ENCODE data around the gene STK32B. TPM values are rescaled to one million over a fixed set of nuclear protein-coding genes. Genes with fewer than 3 reads are reported as not detected.

Gene STK32B
- total and polyA plus RNA-seq, 4 donors: 0.02 to 0.28 (median 0.08) TPM; not detected in 1

DNA sequence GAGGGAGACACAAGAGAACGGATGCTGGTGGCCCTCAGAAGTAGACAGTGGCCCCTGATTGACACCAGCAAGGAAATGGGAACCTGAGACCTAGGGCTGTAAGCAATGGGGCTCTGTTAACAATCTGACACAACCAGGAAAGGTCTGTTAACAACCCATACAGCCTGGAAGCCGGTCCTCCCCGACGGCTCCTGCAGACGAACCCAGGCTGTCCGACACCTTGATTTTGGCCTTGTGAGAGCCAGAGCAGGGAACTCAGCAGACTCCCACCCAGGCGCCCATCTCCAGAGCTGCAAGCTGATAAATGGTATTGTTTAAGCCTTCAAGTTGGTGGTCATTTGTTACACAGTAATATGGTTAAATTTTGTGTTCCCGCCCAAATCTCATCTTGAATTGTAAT, 21.8 kb upstream of the STK32B start (continued):
- TF ChIP-seq HNF4G (IDR thresholded peaks at IDR 0.05) (no peak), ZBTB33 (IDR thresholded peaks at IDR 0.05) (no peak), FOXA1 (IDR thresholded peaks at IDR 0.05) (no peak)
- TF ChIP-seq, protein P1, sequence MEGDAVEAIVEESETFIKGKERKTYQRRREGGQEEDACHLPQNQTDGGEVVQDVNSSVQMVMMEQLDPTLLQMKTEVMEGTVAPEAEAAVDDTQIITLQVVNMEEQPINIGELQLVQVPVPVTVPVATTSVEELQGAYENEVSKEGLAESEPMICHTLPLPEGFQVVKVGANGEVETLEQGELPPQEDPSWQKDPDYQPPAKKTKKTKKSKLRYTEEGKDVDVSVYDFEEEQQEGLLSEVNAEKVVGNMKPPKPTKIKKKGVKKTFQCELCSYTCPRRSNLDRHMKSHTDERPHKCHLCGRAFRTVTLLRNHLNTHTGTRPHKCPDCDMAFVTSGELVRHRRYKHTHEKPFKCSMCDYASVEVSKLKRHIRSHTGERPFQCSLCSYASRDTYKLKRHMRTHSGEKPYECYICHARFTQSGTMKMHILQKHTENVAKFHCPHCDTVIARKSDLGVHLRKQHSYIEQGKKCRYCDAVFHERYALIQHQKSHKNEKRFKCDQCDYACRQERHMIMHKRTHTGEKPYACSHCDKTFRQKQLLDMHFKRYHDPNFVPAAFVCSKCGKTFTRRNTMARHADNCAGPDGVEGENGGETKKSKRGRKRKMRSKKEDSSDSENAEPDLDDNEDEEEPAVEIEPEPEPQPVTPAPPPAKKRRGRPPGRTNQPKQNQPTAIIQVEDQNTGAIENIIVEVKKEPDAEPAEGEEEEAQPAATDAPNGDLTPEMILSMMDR (IDR thresholded peaks at IDR 0.05; ENCODE audit: low read depth, low read length, missing input control): no peak

DNA sequence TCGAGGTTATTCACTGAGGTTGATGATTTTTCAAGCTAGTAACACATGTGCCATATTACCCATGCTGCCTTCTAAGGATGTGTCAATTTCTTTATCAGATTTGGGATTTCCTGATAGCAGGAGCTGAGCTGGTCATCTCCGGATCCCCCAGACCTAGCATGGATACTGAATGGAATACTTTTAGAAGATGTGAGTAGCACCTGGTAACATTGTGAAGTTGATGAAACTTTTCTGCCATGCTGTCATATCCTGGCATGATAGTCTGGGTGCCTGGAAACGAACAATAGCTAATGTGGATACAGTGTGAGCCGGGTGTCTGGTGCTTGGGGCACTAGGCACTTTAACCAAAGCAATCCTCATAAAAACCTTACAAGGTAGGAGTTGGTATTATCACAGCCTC, 21.1 kb upstream of the STK32B start:
- Histone ChIP-seq H3K27ac (ENCODE audit: low read depth in 1 of 2, low read length in 2 of 2) (no peak overlapping the region), H3K9me3 (ENCODE audit: control insufficient read depth in 4 of 4, low read length in 3 of 4) (no peaks in the 10 kb centered on the region), H3K9ac (ENCODE audit: low read depth in 1 of 2, low read length in 2 of 2) (no peak overlapping the region), H3K27me3 (ENCODE audit: control insufficient read depth in 4 of 4, insufficient read depth in 4 of 4, low read length in 3 of 4) (peaks cover 0 to 5% (median 2%) of the 10 kb centered on the region in 4 donors), H3K4me3 (ENCODE audit: low read depth in 1 of 3, low read length in 3 of 3) (no peak overlapping the region), H3K4me1 (ENCODE audit: control insufficient read depth in 4 of 4, insufficient read depth in 4 of 4, low read length in 3 of 4) (no peaks in the 10 kb centered on the region), H3K36me3 (ENCODE audit: control insufficient read depth in 4 of 4, insufficient read depth in 3 of 4, low read depth in 1 of 4, low read length in 3 of 4) (no peaks in the 10 kb centered on the region)
- DNase-seq (ENCODE audit: low spot score): no peak
- WGBS: 65% methylated on average over 4 of the region's 4 CpGs
- TF ChIP-seq ZBTB33 (IDR thresholded peaks at IDR 0.05) (no peak), FOXA2 (IDR thresholded peaks at IDR 0.05) (no peak), SP1 (IDR thresholded peaks at IDR 0.05) (no peak), RXRA (IDR thresholded peaks at IDR 0.05) (no peak)

- TF ChIP-seq MAX (IDR thresholded peaks at IDR 0.05): no peak
- no peak for TF ChIP-seq FOXA1 (IDR thresholded peaks at IDR 0.05)
- no peak for TF ChIP-seq YY1 (IDR thresholded peaks at IDR 0.05)
- no peak for TF ChIP-seq SP1 (IDR thresholded peaks at IDR 0.05)
- no peak for TF ChIP-seq ZBTB33 (IDR thresholded peaks at IDR 0.05)
- no peak for TF ChIP-seq RAD21 (IDR thresholded peaks at IDR 0.05)
- no peak for TF ChIP-seq TAF1 (conservative IDR thresholded peaks at IDR 0.05)
- TF ChIP-seq EGR1 (IDR thresholded peaks at IDR 0.05; ENCODE audit: low read depth in 2 of 2): no peak
- no peak for TF ChIP-seq GABPA (IDR thresholded peaks at IDR 0.05 in 1 of 2, conservative IDR thresholded peaks at IDR 0.05 in 1 of 2)
- no peak for TF ChIP-seq NR2F2 (IDR thresholded peaks at IDR 0.05)
- no peak for TF ChIP-seq HNF4A (conservative IDR thresholded peaks at IDR 0.05)
- TF ChIP-seq, protein P1 (IDR thresholded peaks at IDR 0.05; ENCODE audit: low read depth, low read length, missing input control): no peak
- TF ChIP-seq FOXA2 (IDR thresholded peaks at IDR 0.05): no peak
- no peak for TF ChIP-seq RXRA (IDR thresholded peaks at IDR 0.05)
- DNase-seq (ENCODE audit: low spot score): no peak
- Histone ChIP-seq H3K27me3 (ENCODE audit: control insufficient read depth in 4 of 4, insufficient read depth in 4 of 4, low read length in 3 of 4) (peaks cover 0 to 5% (median 1%) of the 10 kb centered on the region in 4 donors), H3K4me3 (ENCODE audit: low read depth in 1 of 3, low read length in 3 of 3) (no peak overlapping the region), H3K27ac (ENCODE audit: low read depth in 1 of 2, low read length in 2 of 2) (no peak overlapping the region), H3K4me1 (ENCODE audit: control insufficient read depth in 4 of 4, insufficient read depth in 4 of 4, low read length in 3 of 4) (no peaks in the 10 kb centered on the region), H3K9me3 (ENCODE audit: control insufficient read depth in 4 of 4, low read length in 3 of 4) (no peaks in the 10 kb centered on the region), H3K9ac (ENCODE audit: low read depth in 1 of 2, low read length in 2 of 2) (no peak overlapping the region), H3K36me3 (ENCODE audit: control insufficient read depth in 4 of 4, insufficient read depth in 3 of 4, low read depth in 1 of 4, low read length in 3 of 4) (no peaks in the 10 kb centered on the region)
- WGBS: 80% methylated on average over 3 of the region's 3 CpGs
Measured at GRCh38 chr4:5030927-5031326, 20.4 kb upstream of the STK32B start.

Measured in liver (tissue), 9 donors.